Ascending aorta (tissue), 2 donors: ENCODE data around the gene FRG1. TPM values are rescaled to one million over a fixed set of nuclear protein-coding genes. Genes with fewer than 3 reads are reported as not detected.
"Not testable (repeated sequence)": the region's sequence is repeated elsewhere in the genome, so short reads cannot be mapped to it uniquely, and the experiment has no call there.

ENCODE experiments used
- DNase-seq, 2 donors: peaks; one replicate each; pipeline ENCODE4 v3.0.0-alpha.2; 2019; ENCODE audit warnings: low spot score in 2 of 2
- H3K27ac ChIP-seq, 2 donors: fragments of 200-600 bp; sonication (generic); one replicate each; pipeline ENCODE4 v1.5.1; 2016 to 2017; ENCODE audit warnings: mild to moderate bottlenecking in 1 of 2
- H3K27me3 ChIP-seq: fragments of 200-600 bp; sonication (generic); one replicate; pipeline ENCODE4 v1.5.1; 2017
- H3K36me3 ChIP-seq, 2 donors: fragments of 200-600 bp; sonication (generic); one replicate each; pipeline ENCODE4 v1.5.1; 2016
- H3K4me1 ChIP-seq, 2 donors: fragments of 200-600 bp; sonication (generic); one replicate each; pipeline ENCODE4 v1.5.1; 2016 to 2017; ENCODE audit warnings: mild to moderate bottlenecking in 1 of 2
- H3K4me3 ChIP-seq, 2 donors: fragments of 200-600 bp; sonication (generic); one replicate each; pipeline ENCODE4 v1.5.1; 2016 to 2017; ENCODE audit warnings: mild to moderate bottlenecking in 1 of 2
- H3K9me3 ChIP-seq, 2 donors: fragments of 200-600 bp; sonication (generic); one replicate each; pipeline ENCODE4 v1.5.1; 2016
- intact Hi-C: fragments of 100-400 bp; cut with DNase I; formaldehyde crosslinking; loops from one replicate; pipeline ENCODE4 v1.15.1; 2023
- total RNA-seq: library from RNA; depleted of rRNA; stranded (reverse); fragments of >200 nt; gene quantifications from one replicate; pipeline ENCODE4 v1.1.0, GENCODE V29; 2016
- TF ChIP-seq, protein P1 (sequence below), 3 experiments: fragments of 200-600 bp in 2 of 3; fragments of 450-650 bp in 1 of 3; sonication (generic) in 2 of 3; IDR thresholded peaks; one replicate each; pipeline ENCODE4 v1.5.1; 2016 to 2019; ENCODE audit warnings: antibody characterized with exemption in 3 of 3, mild to moderate bottlenecking in 1 of 3, moderate library complexity in 1 of 3

Gene FRG1
- total RNA-seq, 1 donor from 2014 or later, result 1.2 TPM

DNA sequence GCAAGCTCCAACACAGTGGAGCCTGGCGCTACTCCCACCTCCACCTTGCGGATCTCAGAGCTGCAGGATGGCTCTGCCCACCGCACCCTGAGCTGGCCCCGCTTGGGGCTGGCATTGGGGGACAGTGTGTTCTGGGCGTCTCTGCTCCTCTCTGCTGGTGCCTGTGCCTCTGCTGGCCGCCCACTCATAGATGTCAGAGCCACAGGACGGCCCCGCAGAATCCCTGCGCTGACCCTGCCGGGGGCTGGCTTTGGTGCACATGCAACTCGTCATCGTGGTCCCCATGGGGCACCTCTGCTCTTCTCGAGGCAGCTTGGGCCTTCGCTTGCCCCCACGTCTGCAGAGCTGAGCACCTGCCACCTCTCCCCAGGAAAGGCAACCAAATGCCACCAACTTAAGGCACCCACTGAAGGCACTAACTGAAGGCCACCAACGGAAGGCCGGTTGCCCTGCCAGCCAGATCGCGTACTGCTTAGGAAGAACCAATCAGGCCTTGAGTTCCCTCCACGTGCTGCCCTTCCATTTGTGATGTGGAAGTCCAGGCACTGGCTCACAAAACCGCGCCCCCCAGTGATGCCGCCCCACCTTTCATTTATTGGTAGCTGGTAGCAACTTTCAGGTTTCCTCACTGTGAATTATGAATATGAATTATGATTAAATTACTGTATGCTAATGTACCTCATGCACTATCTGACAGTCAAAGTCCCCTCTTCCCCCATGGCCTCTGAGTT lies 23.3 kb upstream of the FRG1 start:
- Histone ChIP-seq H3K36me3 (no peaks in the 10 kb centered on the region), H3K4me1 (no peaks in the 10 kb centered on the region), H3K27ac (no peak overlapping the region), H3K27me3 (no peaks in the 10 kb centered on the region), H3K9me3 (peaks cover 7 to 18% of the 10 kb centered on the region in 2 donors), H3K4me3 (no peak overlapping the region)
- intact Hi-C loops, result no loop called here
- TF ChIP-seq, protein P1, sequence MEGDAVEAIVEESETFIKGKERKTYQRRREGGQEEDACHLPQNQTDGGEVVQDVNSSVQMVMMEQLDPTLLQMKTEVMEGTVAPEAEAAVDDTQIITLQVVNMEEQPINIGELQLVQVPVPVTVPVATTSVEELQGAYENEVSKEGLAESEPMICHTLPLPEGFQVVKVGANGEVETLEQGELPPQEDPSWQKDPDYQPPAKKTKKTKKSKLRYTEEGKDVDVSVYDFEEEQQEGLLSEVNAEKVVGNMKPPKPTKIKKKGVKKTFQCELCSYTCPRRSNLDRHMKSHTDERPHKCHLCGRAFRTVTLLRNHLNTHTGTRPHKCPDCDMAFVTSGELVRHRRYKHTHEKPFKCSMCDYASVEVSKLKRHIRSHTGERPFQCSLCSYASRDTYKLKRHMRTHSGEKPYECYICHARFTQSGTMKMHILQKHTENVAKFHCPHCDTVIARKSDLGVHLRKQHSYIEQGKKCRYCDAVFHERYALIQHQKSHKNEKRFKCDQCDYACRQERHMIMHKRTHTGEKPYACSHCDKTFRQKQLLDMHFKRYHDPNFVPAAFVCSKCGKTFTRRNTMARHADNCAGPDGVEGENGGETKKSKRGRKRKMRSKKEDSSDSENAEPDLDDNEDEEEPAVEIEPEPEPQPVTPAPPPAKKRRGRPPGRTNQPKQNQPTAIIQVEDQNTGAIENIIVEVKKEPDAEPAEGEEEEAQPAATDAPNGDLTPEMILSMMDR (IDR thresholded peaks at IDR 0.05), result no peak
- DNase-seq, result no peak

DNA sequence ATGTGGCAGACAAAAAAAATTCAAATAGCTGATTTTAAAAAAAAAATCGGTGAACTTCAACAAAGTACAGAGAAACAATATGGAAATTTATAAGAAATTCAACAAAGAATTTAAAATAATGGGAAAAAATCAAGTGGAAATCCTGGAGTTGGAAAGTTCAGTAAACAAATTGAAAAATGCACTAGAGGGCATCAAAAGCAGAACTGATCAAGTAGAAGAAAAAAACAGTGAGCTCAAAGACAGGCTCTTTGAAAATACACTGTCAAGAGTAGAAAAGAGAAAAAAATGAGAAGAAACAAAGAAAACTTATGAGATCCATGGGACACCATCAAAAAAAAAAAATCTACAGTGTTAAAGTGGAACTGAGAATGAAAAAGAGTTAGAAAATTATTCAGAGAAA lies 19.6 kb upstream of the FRG1 start:
- no peaks in the 10 kb centered on the region for H3K36me3 ChIP-seq
- no peaks in the 10 kb centered on the region for H3K27me3 ChIP-seq
- H3K4me3 ChIP-seq, result no peak overlapping the region
- DNase-seq, result no peak
- H3K27ac ChIP-seq, result no peak overlapping the region
- TF ChIP-seq, protein P1 (IDR thresholded peaks at IDR 0.05), result no peak
- intact Hi-C loops, result no loop called here
- H3K4me1 ChIP-seq, result no peaks in the 10 kb centered on the region
- peaks cover 7 to 18% of the 10 kb centered on the region in 2 donors for H3K9me3 ChIP-seq

DNA sequence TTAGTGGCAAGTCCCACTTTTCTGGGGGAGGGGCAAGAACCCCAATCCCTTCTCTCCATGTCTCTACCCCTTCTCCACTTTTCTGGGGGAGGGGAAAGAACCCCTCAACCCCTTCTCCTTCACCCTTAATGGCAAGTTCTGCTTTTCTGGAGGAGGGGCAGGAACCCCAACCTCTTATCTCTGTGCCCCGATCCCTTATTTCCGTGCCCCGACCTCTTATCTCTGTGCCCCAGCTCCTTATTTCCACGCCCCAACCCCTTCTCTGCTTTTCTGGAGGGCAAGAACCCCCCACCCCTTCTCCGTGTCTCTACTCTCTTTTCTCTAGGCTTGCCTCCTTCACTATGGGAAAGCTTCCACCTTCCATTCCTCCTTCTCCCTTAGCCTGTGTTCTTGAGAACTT lies 13.9 kb upstream of the FRG1 start:
- H3K36me3 ChIP-seq, H3K4me1 ChIP-seq, DNase-seq, H3K27ac ChIP-seq, intact Hi-C loops, H3K9me3 ChIP-seq, H3K27me3 ChIP-seq, H3K4me3 ChIP-seq: not testable (repeated sequence)

DNA sequence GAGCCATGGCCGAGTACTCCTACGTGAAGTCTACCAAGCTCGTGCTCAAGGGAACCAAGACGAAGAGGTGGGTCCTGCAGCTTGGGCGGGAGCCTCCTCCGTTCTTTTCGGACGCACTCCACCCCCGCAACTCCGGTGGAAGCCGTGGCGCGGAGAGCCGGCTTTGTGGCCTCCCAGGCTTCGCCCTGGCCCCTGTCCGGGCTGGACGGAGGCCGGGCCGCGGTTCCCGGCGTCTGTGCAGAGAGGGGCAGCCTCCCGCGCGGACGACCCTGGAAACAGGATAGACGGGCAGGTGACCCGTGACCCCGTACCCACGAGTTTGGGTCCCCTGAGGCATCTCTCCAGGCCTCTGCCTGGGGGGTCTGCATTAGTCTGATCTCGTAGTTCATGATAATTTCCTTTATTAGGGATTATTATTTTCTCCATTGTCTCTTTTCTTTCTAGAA lies 356 bp downstream of the FRG1 start:
- intact Hi-C loops, result no loop called here
- no peak for DNase-seq
- no peaks in the 10 kb centered on the region for H3K27me3 ChIP-seq
- H3K4me3 ChIP-seq, result peak overlapping the region; percentile 90 to 95
- peaks cover 2 to 6% of the 10 kb centered on the region in 2 donors for H3K36me3 ChIP-seq
- TF ChIP-seq, protein P1 (IDR thresholded peaks at IDR 0.05), result no peak
- H3K9me3 ChIP-seq, result no peaks in the 10 kb centered on the region
- H3K27ac ChIP-seq, result peak overlapping the region; percentile 88 to 92
- peaks cover 6 to 17% of the 10 kb centered on the region in 2 donors for H3K4me1 ChIP-seq

DNA sequence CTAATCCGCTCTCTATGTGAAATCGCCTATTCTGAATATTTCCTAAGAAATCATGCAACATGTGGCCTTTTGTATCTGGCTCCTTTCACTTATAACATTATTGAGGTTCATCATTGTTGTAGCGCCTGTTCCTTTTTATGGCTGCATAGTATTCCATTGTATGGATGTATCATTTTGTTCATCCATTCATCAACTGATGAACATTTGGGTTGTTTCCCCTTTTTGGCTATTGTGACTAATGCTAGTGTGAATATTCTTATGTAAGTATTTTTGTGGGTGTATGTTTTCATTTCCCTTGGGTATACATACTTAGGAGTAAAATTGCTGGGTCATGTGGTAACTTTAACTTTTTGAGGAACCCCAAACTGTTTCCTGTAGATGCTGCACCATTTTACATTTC lies 1.7 kb downstream of the FRG1 start:
- peak overlapping the region; percentile 90 to 95 for H3K4me3 ChIP-seq

DNA sequence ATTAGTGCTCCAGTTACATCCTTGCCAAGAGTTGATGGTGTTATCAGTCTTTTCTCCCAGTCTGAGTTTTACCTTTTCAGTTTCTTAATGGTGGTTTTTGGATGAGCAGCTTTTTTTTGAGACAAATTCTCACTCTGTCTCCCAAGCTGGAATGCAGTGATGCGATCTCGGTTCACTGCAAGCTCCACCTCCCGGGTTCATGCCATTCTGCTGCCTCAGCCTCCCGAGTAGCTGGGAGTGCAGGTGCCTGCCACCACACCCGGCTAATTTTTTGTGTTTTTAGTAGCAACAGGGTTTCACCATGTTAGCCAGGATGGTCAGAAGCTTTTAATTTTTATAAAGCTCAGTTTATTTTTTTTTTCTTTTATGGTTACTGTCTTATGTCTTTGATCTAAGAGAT lies 3.4 kb downstream of the FRG1 start:
- DNase-seq, H3K9me3 ChIP-seq, intact Hi-C loops, H3K36me3 ChIP-seq, H3K27me3 ChIP-seq, H3K27ac ChIP-seq, H3K4me3 ChIP-seq: not testable (repeated sequence)
- peaks cover 6 to 17% of the 10 kb centered on the region in 2 donors for H3K4me1 ChIP-seq

More for the DNA sequence above, 1.7 kb downstream of the FRG1 start:
- DNase-seq, H3K27ac ChIP-seq, H3K9me3 ChIP-seq, H3K36me3 ChIP-seq, H3K27me3 ChIP-seq, intact Hi-C loops: not testable (repeated sequence)
- peaks cover 6 to 17% of the 10 kb centered on the region in 2 donors for H3K4me1 ChIP-seq

DNA sequence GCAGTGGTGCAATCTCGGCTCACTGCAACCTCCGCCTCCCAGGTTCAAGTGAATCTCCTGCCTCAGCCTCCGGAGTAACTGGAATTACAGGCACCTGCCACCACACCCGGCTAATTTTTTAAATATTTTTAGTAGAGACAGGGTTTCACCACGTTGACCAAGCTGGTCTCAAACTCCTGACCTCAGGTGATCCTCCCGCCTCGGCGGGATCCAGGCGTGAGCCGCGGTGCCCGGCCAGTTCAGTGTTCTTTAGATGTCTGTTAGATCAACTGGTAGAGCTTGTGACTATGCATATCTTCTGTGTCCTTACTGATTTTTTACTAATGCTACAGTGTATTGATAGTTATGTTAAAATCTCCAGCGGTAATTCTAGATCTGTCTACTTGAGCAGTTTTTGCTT lies 6.2 kb downstream of the FRG1 start:
- intact Hi-C loops, DNase-seq, H3K9me3 ChIP-seq, H3K27ac ChIP-seq, H3K4me1 ChIP-seq, H3K36me3 ChIP-seq, H3K4me3 ChIP-seq, H3K27me3 ChIP-seq: not testable (repeated sequence)

DNA sequence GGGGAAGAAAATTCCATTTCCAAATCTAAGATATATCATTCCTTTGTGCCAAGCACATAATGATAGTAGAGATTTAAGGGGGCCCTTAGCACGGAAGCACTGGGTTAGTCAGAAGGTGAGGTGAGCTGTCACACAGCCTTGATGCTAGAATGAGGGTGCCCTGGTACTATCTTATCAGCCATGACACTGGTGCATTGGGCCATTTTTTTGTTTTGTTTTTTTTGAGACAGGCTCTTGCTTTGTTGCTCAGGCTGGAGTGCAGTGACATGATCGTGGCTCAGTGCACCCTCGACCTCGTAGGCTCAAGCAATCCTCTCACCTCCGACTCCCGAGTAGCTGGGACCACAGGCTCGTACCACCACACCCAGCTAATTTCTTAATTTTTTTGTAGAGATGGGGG lies 7.8 kb downstream of the FRG1 start:
- DNase-seq, H3K27me3 ChIP-seq, H3K27ac ChIP-seq, H3K9me3 ChIP-seq, intact Hi-C loops, H3K4me1 ChIP-seq, H3K4me3 ChIP-seq: not testable (repeated sequence)
- H3K36me3 ChIP-seq, result peaks cover 7 to 10% of the 10 kb centered on the region in 2 donors

DNA sequence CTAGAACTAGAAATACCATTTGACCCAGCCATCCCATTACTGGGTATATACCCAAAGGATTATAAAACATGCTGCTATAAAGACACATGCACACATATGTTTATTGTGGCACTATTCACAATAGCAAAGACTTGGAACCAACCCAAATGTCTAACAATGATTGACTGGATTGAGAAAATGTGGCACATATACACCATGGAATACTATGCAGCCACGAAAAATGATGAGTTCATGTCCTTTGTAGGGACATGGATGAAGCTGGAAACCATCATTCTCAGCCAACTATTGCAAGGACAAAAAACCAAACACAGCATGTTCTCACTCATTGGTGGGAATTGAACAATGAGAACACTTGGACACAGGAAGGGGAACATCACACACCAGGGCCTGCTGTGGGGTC lies 28.6 kb downstream of the FRG1 start:
- intact Hi-C loops, DNase-seq: not testable (repeated sequence)
- peaks cover 6 to 14% of the 10 kb centered on the region in 2 donors for H3K9me3 ChIP-seq

More for the DNA sequence above, 28.6 kb downstream of the FRG1 start:
- not testable (repeated sequence) for H3K4me3 ChIP-seq, H3K27ac ChIP-seq, H3K36me3 ChIP-seq, H3K27me3 ChIP-seq, H3K4me1 ChIP-seq
